Superior temporal gyrus (tissue), 1 donor: ENCODE measurements around the gene BIRC7.
A peak's percentile ranks its signal among the peaks of the same experiment; 100 is the strongest.

Experiments used
- DNase-seq: peaks from one replicate; pipeline ENCODE4 v3.0.0-alpha.2; 2016; ENCODE audit errors: extremely low spot score

BIRC7 gene

DNA sequence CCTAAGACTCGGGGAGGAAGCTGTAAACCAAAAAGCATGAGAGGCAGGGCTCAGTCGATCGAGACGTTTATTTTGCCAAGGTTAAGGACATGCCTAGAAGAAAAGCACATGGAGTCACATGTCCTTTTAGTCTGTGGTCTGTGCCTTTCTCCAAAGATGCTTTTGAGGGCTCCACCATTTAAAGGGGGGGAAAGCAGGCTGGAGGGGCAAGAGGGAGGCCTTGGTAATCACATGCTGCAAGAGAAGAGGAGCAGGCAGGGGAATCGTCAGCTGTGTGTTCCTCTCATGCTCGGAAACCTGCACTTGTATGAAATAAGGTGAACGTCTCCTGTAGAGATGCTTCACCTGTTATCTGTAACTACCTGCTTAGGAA lies 10.6 kb upstream of the BIRC7 start:
- DNase-seq = no peak

DNA sequence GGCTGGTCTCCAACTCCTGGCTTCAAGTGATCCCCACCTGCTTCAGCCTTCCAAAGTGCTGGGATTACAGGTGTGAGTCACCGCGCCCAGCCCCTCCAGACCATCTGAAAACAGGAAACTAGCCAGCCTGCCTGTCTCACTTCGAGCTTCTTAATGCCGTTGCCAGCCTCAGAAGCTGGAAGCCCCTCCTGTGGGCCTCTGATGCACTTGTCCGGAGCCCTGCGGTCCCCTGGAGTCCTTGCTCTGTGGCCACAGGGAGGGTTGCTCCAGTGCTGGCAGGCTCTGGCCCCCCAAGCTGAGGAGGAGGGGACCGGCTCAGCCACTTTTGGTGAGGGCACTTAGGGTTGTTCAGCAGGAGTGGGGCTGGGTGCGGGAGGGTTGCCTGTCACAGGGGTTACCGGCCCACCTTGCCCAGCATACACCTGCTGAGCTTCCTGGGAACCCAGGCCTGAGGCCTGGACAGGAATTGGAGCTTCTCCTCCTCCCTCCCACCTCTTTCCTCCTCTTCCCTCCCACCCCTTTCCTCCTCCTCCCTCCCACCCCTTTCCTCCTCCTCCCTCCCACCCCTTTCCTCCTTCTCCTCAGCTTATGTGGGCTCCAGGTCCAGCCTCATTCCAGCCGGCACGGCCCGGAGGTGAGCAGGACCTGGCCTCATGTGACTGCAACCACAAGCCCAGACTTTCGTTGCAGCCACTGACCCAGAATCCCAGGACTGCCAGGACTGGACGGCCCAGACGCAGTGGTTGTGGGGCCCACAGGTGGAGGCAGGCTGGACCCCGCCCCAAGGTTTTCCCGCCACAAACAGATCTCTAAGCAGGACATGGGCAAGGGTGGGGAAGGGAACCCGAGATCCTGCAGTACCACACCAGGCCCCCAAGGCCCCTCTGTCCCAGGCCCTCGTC lies 9.4 kb upstream of the BIRC7 start:
- DNase-seq = no peak

DNA sequence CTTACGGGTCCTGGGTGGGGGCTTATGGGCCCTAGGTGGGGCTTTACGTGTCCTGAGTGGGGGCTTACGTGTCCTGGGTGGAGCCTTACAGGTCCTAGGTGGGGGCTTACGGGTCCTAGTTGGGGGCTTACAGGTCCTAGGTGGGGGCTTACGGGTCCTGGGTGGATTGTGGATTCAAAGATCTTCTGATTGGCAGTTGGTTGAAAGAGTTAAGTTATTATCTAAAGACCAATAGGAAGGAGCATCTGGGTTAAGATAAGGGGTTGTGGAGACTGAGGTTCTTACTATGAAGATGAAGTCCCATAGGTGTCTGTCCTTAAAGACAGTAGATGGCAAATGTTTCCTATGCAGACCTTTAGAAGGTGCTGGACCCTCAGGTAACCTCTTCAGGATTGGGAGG lies 8.4 kb upstream of the BIRC7 start:
- no peak for DNase-seq

DNA sequence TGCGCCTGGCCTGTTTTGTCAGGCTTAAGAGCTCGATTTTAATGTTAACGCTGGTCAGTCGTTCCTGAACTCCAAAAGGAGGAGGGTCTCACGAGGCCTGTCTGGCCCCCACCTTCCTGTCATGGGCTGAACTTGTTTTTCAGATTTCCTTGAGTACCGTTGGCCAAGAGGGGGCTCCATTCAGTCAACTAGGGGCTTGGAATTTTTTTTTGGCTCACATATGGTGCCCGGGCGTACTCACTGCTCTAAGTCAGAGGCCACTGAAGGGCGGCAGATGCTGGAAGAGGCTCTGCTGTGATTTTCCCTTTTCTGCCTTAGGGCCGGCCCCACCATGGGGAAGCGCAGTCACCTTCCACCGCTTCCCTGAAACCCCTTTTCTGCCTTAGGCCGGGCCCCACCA lies 6.9 kb upstream of the BIRC7 start:
- no peak for DNase-seq

DNA sequence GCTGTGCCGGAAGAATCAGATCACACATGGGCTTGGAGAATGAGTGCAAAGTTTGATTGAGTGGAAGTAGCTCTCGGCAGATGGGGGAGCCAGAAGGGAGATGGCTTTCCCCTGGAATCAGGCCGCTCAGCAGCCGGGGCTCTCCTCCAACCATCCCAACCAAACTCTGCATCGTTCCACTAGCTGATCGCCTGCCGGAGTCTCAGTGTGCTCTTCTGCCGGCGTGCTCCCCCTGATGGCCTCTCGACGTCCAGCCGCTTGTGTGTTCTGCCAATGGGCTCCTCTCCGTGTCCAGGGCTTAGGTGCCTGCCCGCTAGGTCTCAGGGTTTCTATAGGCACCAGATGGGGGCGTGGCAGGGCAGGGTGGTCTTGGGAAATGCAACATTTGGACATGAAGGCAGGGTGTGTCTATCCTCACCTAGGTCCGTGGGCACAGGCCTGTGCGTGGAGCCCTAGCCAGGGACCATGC lies 4.9 kb upstream of the BIRC7 start:
- DNase-seq = peak; percentile 69

DNA sequence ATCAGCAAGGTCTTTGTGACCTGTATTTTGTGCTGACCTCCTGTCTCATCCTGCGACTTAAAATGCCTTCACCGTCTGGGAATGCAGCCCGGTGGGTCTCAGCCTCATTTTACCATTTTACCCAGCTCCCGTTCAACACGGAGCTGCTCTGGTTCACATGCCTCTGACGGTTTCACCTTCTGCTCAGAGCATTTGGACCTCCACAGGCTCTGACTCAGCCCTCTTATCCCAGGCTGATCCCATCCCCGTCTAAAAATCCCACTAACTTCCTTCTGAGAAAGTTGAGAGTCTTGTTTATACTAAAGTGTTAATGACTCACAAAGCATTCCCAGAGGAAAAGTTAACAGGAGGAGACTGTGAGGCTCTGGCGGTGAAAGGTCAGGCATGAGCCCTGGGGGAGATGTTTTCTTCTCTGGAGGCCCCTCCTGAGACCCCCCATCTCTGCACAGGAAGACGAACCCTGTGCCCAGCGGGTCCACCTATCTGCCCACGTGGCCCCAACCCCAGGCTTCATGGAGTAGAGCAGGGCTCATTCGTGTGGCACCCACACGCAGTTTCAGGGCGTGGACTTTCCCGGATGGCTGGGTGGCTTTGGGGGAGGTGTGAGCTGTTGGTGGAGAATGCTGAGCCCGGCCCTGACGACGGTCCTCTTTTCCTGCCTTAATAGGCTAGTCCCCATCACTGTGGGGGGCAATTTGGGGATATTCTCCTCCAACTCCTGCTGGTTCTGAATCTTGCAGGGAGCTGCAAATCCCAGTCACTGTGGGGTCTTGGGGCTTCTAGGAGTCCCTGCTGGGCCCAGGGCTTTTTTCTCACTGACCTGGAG lies 3.3 kb upstream of the BIRC7 start:
- DNase-seq = no peak

DNA sequence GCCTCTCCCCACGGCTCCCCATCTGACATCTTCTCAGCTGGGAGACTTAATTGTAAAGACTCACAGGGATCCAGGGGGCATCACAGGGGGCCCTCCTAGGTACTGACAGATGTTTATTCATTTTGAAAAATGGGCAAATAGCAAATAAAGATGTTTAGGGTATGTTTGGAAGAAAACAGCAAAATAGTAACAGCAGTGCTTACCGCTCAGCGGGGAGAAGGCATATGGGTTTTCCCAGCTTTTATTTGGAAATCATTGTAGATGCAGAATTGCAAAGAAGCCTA lies 2.7 kb upstream of the BIRC7 start:
- DNase-seq = no peak

DNA sequence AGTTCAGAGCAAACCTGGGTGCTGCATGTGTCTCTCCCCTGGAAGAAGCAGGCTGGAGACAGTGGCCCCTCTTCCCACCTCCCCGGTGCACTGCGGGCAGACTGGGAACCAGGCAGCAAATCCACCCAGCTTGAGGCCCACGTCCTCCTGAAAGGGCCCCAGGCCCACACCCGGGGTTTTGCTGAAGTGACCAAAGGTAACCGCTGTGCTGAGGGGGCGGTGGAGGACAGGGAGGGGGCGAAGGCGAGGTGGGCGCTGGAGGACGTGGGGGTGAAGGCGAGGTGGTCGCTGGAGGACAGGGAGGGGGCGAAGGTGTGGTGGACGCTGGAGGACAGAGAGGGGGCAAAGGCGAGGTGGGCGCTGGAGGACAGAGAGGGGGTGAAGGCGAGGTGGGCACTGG lies 1.8 kb upstream of the BIRC7 start:
- DNase-seq = no peak

DNA sequence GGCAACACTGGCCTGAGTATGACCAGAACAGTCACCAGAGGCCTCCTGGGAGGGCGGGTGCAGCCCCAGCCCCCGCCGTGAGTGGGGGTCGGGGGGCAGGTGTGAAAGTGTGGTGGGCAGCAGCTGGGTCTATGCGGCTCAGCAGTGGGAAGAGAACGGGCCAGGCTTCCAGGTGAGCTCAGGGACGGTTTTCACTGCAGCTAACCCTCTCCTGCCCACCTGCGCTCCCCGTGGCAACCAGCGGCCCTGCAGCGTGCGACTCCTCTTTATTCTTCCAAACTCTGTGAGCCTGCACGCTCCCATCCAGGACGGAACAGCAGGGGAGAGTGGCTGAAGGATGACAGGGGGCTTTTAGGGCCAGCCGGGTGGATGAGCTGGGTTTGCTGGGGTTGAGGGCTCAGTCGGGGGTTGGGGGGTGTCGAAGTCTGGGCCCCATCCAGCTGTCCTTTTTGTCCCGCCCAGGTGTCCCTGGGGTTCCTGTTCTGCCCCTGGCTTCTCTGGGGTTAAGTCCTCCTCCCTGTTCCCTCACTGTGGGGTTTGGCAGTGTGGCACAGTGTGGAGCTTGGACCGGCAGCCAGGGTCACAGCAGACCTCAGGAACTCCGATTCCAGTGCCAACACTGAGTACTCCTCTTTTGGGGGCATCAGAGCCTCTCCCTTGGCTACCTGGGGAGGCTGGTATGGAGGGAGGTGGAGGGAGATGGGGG lies 859 bp upstream of the BIRC7 start:
- no peak for DNase-seq

DNA sequence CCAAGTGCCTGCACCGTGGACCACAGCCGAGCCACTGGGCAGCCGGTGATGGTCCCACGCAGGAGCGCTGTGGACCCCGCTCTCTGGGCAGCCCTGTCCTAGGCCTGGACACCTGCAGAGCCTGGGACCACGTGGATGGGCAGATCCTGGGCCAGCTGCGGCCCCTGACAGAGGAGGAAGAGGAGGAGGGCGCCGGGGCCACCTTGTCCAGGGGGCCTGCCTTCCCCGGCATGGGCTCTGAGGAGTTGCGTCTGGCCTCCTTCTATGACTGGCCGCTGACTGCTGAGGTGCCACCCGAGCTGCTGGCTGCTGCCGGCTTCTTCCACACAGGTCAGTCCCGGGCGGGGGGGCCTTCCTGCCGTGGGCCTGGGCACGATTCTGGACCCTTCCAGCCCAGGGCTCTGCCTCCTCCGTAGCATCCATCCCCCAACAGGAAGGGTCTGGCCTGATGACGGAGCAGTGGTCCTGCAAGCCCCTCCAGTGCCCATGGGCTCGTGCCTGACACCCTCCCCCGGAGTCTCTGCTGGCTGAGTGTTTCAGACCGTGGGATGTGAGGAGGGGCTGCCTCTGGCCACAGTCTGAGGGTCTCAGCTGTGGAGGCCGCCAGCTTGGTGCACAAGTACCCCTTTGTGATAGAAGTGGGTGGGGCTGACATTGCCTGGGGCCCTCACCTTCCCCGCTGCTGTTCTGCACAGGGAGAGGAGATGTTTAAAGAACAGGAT lies 572 bp downstream of the BIRC7 start:
- DNase-seq = no peak

DNA sequence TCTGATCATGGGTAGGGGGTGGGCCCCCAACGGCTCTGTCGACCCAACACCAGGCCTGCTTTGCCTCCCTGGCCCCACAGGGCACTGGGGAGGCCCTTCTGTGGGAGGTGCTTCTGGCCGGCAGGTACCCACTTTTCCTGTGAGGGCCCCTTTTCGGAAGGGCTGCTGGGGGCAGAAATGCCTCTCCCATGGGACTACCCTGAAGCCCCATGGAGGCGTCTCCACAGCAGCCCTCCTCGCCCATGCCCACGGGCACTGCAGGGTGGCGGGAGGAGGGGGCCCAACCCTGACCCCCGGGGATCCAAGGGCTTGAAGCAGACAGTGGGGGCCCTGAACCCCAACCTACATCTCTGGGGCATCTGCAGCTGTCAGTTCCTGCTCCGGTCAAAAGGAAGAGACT lies 2.3 kb downstream of the BIRC7 start:
- no peak for DNase-seq

DNA sequence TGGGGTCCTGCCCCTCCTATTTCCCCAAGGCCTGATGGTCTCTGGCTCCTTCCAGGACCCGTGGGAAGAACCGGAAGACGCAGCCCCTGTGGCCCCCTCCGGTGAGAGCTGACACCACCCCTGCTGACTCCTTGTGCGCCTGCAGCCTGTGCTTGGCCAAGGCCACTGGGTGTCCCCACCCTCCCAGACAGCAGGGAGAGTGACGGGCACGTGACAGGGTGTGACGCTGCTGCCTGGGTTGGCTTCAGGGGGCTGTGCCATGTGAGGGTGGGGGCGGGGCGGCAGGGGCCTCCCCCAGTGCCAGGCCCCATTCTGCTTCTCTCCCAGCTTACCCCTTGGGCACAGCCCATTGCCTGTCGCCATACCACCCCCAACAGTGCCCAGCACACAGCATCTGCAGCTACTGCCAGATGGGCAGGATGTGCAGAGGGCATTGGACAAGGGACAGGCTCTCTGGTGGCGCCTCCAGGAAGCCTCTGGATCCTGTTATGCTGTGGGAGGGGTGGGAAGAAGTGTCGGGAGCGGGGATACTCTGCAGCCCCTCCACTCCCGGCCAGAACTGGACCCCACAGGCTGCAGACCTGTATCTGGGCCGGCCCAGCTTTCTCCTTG lies 2.9 kb downstream of the BIRC7 start:
- DNase-seq = no peak

DNA sequence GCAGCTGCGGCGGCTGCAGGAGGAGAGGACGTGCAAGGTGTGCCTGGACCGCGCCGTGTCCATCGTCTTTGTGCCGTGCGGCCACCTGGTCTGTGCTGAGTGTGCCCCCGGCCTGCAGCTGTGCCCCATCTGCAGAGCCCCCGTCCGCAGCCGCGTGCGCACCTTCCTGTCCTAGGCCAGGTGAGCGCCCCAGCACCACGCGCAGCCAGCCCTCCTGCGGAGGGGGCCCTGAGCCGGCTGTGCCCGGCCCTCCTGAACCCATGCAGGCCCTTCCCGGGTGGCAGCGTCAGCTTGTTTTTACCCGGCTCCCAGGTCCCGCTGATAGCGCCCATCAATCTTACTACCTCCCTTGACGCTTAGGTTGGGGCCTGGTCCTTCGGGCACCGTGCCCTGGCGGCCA lies 3.7 kb downstream of the BIRC7 start:
- no peak for DNase-seq

DNA sequence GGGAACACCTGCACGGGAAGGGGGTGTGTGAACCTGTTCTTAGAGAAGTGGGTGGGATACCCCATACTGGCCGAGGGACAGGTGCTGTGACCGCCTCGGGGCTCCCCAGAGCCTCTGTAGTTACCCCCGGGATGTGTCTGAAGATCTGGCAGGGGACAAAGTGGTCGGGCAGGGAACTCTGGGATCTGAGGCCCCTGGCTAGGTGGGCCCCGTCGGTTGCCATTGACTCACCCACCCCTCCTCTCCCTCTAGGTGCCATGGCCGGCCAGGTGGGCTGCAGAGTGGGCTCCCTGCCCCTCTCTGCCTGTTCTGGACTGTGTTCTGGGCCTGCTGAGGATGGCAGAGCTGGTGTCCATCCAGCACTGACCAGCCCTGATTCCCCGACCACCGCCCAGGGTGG lies 4.3 kb downstream of the BIRC7 start:
- DNase-seq = no peak

DNA sequence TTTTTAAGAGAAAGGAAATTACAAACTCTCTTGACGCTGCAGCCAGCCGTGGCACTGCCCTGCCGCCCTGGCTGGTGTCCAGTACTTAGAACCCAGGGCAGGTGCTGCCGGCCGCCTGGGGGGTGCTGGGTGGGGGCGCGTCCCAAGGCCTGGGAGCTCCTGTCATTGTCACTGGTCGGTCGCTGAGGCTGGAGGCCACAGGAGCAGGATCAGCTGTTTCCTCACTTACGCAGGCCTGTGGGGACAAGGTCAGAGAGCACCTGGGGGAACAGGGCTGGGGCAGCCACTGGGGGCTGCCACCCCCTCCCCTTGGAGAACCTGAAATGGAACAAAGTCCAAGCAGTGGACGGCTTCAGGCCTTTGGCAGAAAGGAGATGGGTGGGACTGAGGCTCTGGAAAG lies 5.6 kb downstream of the BIRC7 start:
- no peak for DNase-seq

DNA sequence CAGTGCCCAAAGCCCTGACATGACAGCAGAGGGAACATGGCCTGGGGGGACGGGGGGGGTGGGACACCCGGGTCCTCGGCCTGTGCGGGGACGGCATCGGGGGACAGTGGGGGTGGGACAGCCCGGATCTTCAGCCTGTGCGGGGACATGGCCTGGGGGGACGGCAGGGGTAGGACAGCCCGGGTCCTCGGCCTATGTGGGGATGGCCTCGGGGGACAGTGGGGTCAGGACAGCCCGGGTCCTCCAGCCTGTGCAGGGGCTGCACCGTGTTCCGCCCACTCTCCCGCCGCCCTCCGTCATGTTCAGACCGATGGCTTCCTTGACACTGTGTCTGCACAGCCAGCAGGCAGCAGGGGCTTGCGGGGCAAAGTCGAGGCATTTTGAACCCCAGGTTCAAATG lies 7.0 kb downstream of the BIRC7 start:
- DNase-seq = no peak

DNA sequence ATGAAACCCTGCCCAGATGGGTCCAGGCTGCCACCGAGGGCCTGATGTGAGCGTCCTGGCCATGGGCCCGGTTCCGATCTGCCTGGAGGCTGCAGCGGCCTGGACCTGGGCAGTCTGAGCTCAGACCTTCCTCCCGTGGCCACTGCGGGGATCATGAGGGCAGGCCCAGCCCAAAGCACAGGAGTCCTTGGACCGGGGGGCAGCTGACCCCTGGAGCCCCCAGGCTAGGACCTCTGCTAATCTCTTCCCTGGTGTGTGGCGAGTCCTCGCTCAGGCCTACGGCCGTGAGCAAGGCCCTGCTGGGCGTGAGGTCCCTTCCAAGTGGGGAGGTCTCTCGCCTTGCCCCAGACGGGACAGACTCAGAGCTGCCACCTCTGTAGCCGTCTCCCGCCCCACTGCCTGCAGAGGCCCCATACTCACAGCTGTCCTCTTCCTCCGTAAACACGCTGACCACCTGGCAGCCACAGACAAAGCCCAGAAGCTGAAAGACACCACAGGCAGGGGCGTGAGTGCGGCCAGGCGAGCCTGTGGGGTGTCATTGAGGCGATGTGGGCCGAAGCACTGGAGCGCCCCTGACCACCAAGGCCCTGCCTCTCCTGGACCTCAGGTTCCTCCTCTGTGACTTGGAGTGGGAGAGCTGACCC lies 8.0 kb downstream of the BIRC7 start:
- DNase-seq = no peak

DNA sequence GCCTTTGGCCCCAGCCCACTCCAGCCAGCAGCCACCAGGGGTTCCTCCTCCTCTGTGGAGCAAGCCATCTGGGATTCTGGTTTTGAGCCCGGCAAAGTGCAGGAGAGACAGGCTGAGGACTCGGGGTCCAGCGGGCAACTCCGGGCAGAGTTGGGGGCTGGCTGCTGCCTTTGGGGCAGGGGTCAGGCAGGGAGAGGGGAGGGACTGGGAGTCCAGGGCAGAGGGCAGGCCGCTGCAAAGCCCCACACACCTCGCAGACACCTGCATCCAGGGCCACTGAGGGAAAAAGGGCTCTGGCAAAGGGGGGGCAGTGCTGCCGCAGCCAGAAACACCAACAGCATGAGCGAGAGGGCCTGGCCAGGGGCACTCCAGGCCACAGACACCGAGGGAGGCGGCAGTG lies 8.8 kb downstream of the BIRC7 start:
- no peak for DNase-seq

DNA sequence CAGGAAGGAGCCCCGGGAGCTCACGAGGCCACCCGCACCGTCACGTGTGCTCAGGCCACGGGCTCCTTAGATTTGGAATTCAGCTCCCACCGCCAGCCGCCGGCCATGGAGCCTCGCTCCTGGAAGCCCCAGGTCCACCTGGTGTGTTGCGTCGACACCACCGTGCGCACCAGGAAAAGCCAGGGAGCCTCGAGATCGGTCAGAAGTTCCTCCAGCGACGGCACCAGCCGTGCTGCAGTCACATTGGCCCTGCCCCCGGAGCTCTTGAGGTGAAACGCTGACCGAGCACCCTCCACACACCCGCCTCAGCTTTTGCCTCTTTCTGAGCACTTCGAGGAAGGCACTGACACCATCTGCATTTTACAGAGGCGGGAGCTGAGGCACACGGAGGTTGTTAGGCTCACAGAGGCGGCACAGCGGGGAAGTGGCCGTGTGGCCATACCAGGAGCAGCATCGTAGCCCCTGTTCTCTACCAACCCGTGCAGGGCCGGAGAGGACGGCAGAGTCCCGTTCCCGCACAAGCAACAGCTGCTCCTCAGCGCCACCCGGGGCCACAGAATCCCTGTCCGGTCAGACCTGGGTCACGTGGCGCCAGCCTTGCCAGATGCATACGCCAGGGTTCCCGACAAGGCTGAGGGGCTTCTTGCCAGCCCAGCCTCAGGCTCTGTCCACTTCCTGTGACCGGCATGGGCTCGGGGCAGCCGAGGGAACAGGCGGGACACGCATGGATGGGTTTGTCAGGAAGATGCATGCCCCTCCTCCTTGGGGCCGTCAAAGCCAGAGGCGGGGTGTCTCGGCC lies 11.0 kb downstream of the BIRC7 start:
- DNase-seq = no peak

DNA sequence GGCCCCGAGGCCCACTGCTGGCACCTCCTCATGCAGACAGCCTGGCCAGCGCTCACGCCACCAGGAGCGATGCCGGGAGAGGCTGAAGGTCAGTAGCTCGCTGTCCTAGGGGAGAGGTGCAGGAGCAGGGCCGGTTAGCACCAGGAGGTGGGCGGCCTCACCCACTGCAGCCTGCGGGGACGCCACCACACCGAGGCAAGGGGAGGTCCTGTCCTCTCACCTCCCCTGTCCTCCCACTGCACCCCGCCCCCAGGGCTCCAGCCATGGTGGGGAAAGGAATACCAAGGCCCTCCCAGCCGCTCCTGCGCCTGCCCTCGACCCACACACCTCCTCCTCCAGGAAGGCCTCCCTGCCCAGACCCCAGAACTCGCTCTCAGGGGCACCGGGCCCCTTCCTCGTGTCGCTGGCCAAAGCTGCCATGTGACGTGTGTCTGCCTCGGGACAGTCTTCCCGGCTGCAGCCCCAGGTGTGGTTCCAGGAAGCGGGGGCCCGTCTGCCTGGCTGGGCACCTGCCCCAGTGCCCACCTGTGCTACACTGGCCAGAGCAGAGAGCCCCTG lies 12.0 kb downstream of the BIRC7 start:
- DNase-seq = no peak
